GM12801 (cell line): ENCODE measurements around the gene HIPK2.

Experiments used
- TF ChIP-seq, protein P1 (sequence below): IDR thresholded peaks from one replicate; pipeline ENCODE4 v1.5.1; 2011; ENCODE audit warnings: control low read depth; ENCODE audit not compliant: insufficient read length; ENCODE audit errors: extremely low read depth

Gene HIPK2

DNA sequence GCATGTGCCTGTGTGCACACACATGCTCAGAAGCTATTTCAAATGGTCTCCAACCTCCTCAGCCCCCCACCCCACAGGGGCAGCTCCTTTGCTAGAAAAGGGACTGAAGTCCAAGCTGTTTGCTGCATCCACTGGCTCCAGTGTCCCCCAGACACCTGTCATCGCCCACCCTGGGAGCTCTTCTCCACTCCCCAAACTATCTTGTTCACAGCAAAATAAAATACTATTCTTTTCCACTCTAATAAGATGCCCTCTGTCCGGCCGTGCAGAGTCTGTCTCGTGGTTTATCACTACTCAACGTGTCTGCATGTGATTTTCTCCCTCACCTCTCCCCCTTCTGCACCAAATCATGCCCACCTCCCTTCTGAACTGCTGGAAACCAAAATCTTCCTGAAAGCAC, 25.6 kb downstream of the HIPK2 start:
- TF ChIP-seq, protein P1, sequence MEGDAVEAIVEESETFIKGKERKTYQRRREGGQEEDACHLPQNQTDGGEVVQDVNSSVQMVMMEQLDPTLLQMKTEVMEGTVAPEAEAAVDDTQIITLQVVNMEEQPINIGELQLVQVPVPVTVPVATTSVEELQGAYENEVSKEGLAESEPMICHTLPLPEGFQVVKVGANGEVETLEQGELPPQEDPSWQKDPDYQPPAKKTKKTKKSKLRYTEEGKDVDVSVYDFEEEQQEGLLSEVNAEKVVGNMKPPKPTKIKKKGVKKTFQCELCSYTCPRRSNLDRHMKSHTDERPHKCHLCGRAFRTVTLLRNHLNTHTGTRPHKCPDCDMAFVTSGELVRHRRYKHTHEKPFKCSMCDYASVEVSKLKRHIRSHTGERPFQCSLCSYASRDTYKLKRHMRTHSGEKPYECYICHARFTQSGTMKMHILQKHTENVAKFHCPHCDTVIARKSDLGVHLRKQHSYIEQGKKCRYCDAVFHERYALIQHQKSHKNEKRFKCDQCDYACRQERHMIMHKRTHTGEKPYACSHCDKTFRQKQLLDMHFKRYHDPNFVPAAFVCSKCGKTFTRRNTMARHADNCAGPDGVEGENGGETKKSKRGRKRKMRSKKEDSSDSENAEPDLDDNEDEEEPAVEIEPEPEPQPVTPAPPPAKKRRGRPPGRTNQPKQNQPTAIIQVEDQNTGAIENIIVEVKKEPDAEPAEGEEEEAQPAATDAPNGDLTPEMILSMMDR, result no peak

DNA sequence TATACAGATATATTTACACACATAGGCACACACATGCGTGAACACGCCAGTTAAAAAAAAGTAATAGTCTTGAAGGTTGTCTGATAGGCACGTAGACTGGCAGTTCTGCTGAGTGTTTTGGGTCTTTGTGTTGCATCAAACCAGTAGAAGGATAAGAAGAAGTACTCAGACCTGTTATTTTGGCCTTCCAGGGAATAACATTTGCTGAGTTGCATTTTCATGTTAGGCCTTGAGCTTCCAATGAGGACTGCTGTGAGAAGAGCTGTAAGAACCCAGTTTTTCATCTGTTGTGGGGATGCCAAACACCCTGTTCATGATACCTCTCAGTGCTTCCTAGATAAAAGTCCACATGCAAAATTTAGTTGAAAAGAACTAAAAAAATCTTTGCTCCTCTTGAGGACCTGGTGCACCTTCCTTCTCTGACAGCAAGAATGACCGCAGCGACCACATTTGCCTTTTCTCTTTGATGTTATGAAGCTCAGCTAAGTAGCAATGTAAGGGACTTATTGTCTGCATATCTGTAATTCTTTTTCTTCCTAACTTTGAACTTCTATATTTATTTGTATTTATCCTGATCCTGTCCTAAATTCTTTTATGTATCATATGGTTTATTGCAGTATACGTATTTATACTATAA, 27.2 kb downstream of the HIPK2 start:
- TF ChIP-seq, protein P1, result no peak

DNA sequence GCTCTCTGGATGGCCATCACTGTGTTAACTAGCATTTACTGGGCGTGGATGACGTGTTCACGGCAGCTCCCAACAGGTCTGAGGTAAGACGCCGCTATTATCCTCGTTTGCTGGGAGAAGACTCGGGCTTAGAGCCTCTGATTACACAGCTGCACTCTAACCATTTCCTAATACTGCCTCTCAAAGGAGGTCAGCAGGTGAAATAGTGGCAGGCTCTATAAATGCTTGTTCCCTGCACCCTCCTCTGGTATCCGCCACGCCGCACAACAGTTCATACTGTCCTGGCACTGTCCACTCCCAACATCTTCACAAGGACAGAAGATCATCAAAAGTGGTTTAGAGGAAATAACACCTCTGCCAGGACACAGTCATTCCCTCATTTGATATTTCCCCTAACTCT, 28.3 kb downstream of the HIPK2 start:
- TF ChIP-seq, protein P1, result no peak

GRCh38 chr7:139748941-139749340, 28.9 kb downstream of the HIPK2 start:
- TF ChIP-seq, protein P1, result no peak

DNA sequence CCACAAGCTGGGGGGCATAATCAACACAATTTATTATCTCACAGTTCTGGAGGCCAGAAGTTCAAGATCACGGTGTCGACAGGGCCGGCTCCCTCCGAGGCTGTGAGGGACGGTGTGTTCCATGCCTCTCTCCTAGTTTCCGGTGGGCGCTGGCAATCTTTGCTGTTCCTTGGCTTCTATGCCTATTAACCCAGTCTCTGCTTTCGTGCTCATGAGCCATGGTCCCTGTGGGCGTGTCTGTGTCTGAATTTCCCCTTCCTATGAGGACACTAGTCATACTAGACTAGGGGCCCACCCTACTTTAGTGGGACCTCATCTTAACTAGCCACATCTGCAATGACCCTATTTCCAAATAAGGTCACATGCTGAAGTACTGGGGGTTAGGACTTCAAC, 29.4 kb downstream of the HIPK2 start:
- TF ChIP-seq, protein P1, result no peak

- TF ChIP-seq, protein P1, result no peak
Observed at GRCh38 chr7:139747662-139748372, 30.0 kb downstream of the HIPK2 start.

DNA sequence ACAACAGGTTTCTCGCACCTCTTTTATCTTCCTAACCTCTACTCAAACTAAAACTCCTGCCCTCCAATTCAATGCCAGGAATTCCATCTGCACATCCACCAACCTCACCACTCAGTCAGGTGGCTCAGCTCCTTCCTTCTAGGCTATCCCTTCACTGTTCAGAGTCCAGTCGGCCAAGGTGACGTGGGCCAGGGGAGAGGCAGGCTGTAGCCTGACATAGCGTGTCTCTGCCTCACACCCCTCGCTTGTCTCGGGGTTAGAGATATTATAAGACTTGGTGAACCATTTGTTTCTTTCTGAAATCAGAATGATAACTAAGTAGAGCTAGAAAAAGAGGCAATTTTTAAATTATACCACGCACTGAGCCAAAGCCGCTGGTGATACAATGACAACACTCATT, 31.1 kb downstream of the HIPK2 start:
- TF ChIP-seq, protein P1, result no peak
